DMS153 treated with DMSO at 0.1 percent for 48 hours (cell line): ENCODE data around the gene KMT2B.
"Not testable (repeated sequence)": the region's sequence is repeated elsewhere in the genome, so short reads cannot be mapped to it uniquely, and the experiment has no call there.

Experiments
- DNase-seq: peaks from one replicate; lab custom pipeline; 2025; ENCODE audit not compliant: unreplicated experiment; lab: John Stamatoyannopoulos, UW

The KMT2B gene

GRCh38 chr19:35710784-35711723 lies 6.7 kb upstream of the KMT2B start:
- DNase-seq: no peak

GRCh38 chr19:35712567-35713505 lies 5.0 kb upstream of the KMT2B start:
- no peak for DNase-seq

DNA sequence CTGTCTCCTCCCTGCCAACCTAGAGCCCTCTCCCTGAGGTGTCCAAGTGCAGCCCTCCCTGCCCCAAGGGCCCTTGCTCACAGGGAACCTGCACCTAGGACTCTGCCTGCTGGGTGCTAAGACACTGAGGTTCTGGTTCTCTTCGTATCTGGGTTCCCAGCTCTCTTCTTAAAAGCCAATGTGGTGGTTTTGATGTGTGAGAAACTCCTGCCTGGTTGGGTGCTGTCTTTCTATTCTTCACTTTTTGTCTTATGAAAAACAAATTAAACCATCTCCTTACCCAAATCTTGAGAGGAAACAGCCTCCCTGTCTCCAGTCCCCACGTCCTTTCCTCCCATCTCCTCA lies 4.3 kb upstream of the KMT2B start:
- DNase-seq: no peak

DNA sequence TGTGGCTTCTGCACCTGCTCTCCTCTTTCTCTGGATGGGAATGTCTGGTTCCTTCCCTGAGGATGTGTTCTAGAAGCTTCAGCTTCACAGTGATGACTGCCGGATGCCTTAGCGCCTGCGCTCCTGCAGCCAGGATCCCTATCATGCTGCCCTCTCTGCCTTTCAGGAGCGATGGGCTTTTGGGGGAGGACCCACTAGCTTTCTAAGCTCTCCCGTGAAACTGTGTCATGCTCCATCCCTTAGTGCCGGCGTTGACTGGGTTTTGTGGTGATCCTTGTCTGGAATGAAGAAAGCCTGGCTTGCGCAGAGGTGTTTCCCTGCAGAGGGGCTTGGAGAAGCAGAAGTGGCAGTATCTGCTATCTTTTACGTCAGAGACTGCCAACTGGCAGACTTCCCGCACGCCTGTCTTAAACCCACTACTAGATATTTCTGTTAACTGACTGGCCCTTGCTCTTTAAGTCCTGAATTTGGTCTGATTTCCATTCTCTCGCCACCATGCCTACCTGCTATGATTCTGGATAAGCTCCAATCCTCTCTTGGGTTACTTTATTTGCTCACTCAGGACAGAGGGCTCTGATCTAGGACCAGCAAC lies 3.8 kb upstream of the KMT2B start:
- no peak for DNase-seq

GRCh38 chr19:35714601-35715354 lies 3.0 kb upstream of the KMT2B start:
- no peak for DNase-seq

GRCh38 chr19:35715355-35715809 lies 2.4 kb upstream of the KMT2B start:
- no peak for DNase-seq

GRCh38 chr19:35715981-35716800 lies 1.6 kb upstream of the KMT2B start:
- DNase-seq: no peak

GRCh38 chr19:35716801-35717664 lies 770 bp upstream of the KMT2B start:
- peak; percentile 71 for DNase-seq

DNA sequence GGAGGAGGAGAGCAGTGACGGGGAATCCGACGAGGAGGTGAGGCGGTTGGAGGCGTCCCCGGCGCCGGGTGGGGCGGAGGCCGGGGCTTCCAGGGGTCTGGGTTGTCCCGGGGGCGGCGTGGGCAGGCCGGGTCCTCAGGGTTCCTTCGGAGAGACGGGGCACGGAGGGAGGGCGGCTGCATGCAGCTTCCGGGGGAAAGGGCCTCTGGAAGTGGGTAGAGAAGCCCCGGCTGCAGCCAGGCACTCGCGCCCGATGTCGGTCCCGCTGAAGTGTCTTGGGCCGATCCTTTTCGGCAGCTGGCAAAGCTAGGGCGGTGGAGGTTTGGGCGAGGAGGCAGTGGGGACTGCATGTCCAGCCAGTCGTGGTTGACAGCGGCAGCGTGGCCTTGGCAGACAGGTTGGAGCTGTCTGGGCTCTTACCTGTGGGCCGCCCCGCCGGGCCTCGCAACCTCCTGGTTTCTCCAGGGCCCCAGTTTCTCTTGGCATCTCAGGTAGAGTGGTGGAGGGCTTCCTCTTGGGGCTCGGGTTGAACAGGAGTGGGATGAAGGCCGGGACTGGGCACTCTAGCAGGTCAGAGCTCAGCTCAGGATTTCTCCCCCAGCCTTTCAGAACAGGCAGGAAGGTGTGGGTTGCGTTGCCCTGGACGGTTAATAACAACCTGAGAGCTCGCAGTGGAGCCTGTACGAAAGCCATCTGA lies 690 bp downstream of the KMT2B start:
- DNase-seq: no peak

GRCh38 chr19:35719402-35720162 lies 1.8 kb downstream of the KMT2B start:
- DNase-seq: no peak

- DNase-seq: no peak
These were observed 2.3 kb downstream of the KMT2B start for GRCh38 chr19:35720163-35720524.

- DNase-seq: no peak
These were observed 2.8 kb downstream of the KMT2B start for GRCh38 chr19:35720648-35721047.

DNA sequence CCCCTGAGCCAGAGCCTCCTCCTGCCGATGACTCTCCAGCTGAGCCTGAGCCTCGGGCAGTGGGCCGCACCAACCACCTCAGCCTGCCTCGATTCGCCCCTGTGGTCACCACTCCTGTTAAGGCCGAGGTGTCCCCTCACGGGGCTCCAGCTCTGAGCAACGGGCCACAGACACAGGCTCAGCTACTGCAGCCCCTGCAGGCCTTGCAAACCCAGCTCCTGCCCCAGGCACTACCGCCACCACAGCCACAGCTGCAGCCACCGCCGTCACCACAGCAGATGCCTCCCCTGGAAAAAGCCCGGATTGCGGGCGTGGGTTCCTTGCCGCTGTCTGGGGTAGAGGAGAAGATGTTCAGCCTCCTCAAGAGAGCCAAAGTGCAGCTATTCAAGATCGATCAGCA lies 3.6 kb downstream of the KMT2B start:
- no peak for DNase-seq

- DNase-seq: no peak
These were observed 4.7 kb downstream of the KMT2B start for GRCh38 chr19:35722461-35722860.

GRCh38 chr19:35722897-35723296 lies 5.1 kb downstream of the KMT2B start:
- DNase-seq: no peak

- no peak for DNase-seq
These were observed 5.9 kb downstream of the KMT2B start for GRCh38 chr19:35723671-35724070.

- not testable (repeated sequence) for DNase-seq
These were observed 6.3 kb downstream of the KMT2B start for GRCh38 chr19:35724132-35724531.

DNA sequence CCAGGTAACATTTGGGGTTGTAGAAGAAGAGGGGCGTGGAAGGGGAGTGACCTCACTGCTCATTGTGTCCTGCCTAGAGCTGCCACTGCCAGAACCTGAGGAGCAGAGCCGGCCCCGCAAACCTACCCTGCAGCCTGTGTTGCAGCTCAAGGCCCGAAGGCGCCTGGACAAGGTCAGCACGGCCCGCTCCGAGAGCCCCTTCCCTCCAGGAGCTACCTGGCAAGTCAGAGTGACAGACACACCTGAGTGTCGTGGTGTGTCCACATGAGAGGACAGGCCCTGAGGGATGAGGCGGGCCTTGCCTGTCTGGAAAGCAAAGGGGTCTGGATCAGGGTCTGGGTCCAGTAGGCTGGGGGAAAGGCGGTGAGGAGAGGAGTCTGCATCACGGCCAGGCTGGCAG lies 6.8 kb downstream of the KMT2B start:
- DNase-seq: no peak
